Head of caudate nucleus (tissue), 42 donors: ENCODE data around the gene CRB1.
"Not testable (repeated sequence)": the region's sequence is repeated elsewhere in the genome, so short reads cannot be mapped to it uniquely, and the experiment has no call there.

ENCODE experiments used
- DNase-seq, 42 donors: peaks; one replicate each; pipeline versions ENCODE4 v3.0.0 to v3.0.0-alpha.2; 2020 to 2021; ENCODE audit warnings: mixed read lengths in 7 of 42
- intact Hi-C: fragments of 100-400 bp; cut with DNase I; formaldehyde crosslinking; loops from one replicate; pipeline ENCODE4 v1.15.0; 2022

The CRB1 gene

GRCh38 chr1:197390856-197391255 lies 122.8 kb downstream of the CRB1 start:
- no peak for DNase-seq
- intact Hi-C loops: no loop called here

GRCh38 chr1:197391303-197392226 lies 123.5 kb downstream of the CRB1 start:
- DNase-seq: peak in 2 of 42 donors; percentile 3
- intact Hi-C loops: no loop called here

GRCh38 chr1:197392541-197392940 lies 124.5 kb downstream of the CRB1 start:
- intact Hi-C loops: no loop called here

GRCh38 chr1:197393105-197393504 lies 125.1 kb downstream of the CRB1 start:
- intact Hi-C loops: no loop called here

More at GRCh38 chr1:197392541-197392940, 124.5 kb downstream of the CRB1 start:
- no peak for DNase-seq

GRCh38 chr1:197393772-197394171 lies 125.7 kb downstream of the CRB1 start:
- intact Hi-C loops: no loop called here

More at GRCh38 chr1:197393105-197393504, 125.1 kb downstream of the CRB1 start:
- DNase-seq: no peak

GRCh38 chr1:197394831-197395608 lies 127.0 kb downstream of the CRB1 start:
- no peak for DNase-seq
- intact Hi-C loops: no loop called here

More at GRCh38 chr1:197393772-197394171, 125.7 kb downstream of the CRB1 start:
- no peak for DNase-seq

GRCh38 chr1:197397895-197398294 lies 129.8 kb downstream of the CRB1 start:
- intact Hi-C loops: no loop called here
- no peak for DNase-seq

- DNase-seq: peak in 1 of 42 donors; percentile 36
- intact Hi-C loops: no loop called here
These were observed 131.9 kb downstream of the CRB1 start for GRCh38 chr1:197399755-197400521.

GRCh38 chr1:197400522-197400902 lies 132.5 kb downstream of the CRB1 start:
- DNase-seq: no peak
- intact Hi-C loops: no loop called here

GRCh38 chr1:197402189-197402588 lies 134.1 kb downstream of the CRB1 start:
- intact Hi-C loops: no loop called here
- no peak for DNase-seq

GRCh38 chr1:197404774-197405173 lies 136.7 kb downstream of the CRB1 start:
- intact Hi-C loops: not testable (repeated sequence)
- peak in 8 of 42 donors; percentile 4 to 53 (median 16) for DNase-seq

- DNase-seq, intact Hi-C loops: not testable (repeated sequence)
These were observed 137.6 kb downstream of the CRB1 start for GRCh38 chr1:197405614-197406013.

GRCh38 chr1:197413564-197413963 lies 145.5 kb downstream of the CRB1 start:
- intact Hi-C loops: no loop called here
- DNase-seq: no peak

- DNase-seq: no peak
- intact Hi-C loops: no loop called here
These were observed 147.2 kb downstream of the CRB1 start for GRCh38 chr1:197415221-197415620.

GRCh38 chr1:197418693-197419092 lies 150.6 kb downstream of the CRB1 start:
- intact Hi-C loops: no loop called here
- DNase-seq: no peak

- DNase-seq: no peak
- intact Hi-C loops: no loop called here
These were observed 154.9 kb downstream of the CRB1 start for GRCh38 chr1:197422993-197423392.

GRCh38 chr1:197424380-197424779 lies 156.3 kb downstream of the CRB1 start:
- intact Hi-C loops: no loop called here
- DNase-seq: no peak

GRCh38 chr1:197429372-197429771 lies 161.3 kb downstream of the CRB1 start:
- no peak for DNase-seq
- intact Hi-C loops: no loop called here

- DNase-seq: peak in 6 of 42 donors; percentile 3 to 41 (median 18)
- intact Hi-C loops: no loop called here
These were observed 167.2 kb downstream of the CRB1 start for GRCh38 chr1:197435224-197435623.
